ENCODE measurements around the gene CELF2. TPM values are rescaled to one million over a fixed set of nuclear protein-coding genes. Genes with fewer than 3 reads are reported as not detected.
A peak's percentile ranks its signal among the peaks of the same experiment; 100 is the strongest.

The CELF2 gene
- total RNA-seq, 1 experiment from 2014 or later: not detected

DNA sequence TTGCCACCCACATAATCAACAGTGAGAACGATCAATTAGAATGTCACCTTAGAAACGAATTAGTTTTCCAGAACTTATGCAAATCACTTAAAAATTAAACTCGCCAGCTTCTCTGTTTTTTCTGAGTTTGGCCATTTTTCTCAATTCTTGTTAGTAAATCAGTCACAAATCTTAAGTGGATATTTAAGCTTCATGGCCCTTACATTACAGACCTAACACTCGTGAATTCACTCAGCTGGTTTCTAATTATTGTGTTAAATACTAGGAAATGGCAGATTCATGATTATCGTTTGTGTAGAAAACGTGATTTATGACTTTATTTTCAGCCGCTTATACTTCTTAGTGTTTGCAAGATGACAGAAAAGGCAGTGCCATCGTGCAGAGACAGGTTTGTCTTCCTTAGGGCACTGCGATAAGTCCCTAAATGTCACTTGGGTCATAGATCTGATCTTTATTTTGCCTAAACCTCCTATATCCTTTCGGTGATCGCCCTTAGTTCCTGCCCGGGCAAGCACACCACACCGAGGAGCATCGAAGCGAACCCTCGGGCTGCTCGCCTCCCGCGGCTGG, 587 bp upstream of the CELF2 start:
- no peak overlapping the region for H3K4me3 ChIP-seq (ENCODE audit: low read depth, low read length, poor library complexity, severe bottlenecking)
- TF ChIP-seq, protein P1, sequence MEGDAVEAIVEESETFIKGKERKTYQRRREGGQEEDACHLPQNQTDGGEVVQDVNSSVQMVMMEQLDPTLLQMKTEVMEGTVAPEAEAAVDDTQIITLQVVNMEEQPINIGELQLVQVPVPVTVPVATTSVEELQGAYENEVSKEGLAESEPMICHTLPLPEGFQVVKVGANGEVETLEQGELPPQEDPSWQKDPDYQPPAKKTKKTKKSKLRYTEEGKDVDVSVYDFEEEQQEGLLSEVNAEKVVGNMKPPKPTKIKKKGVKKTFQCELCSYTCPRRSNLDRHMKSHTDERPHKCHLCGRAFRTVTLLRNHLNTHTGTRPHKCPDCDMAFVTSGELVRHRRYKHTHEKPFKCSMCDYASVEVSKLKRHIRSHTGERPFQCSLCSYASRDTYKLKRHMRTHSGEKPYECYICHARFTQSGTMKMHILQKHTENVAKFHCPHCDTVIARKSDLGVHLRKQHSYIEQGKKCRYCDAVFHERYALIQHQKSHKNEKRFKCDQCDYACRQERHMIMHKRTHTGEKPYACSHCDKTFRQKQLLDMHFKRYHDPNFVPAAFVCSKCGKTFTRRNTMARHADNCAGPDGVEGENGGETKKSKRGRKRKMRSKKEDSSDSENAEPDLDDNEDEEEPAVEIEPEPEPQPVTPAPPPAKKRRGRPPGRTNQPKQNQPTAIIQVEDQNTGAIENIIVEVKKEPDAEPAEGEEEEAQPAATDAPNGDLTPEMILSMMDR (conservative IDR thresholded peaks at IDR 0.05; ENCODE audit: low read depth, low read length): no peak
- TF ChIP-seq EZH2 (IDR thresholded peaks at IDR 0.05; ENCODE audit: borderline replicate concordance, low read depth, low read length, poor library complexity, severe bottlenecking): peak; percentile 93
- BruUV-seq (replicated peaks): no TSS peak
- no peak for DNase-seq (ENCODE audit: low spot score)
- CTCF ChIA-PET: no interaction called here
- no peaks in the 10 kb centered on the region for H3K9me3 ChIP-seq (ENCODE audit: low read depth, low read length, poor library complexity, severe bottlenecking)
- H3K36me3 ChIP-seq (ENCODE audit: insufficient read depth, low read length, poor library complexity, severe bottlenecking): no peaks in the 10 kb centered on the region
- no peaks in the 10 kb centered on the region for H3K4me1 ChIP-seq (ENCODE audit: insufficient read depth, low read length, poor library complexity, severe bottlenecking)
- POLR2A ChIA-PET (ENCODE audit: low non-redundant PET): no interaction called here
- no peak overlapping the region for H3K27ac ChIP-seq (ENCODE audit: low read depth, low read length, poor library complexity, severe bottlenecking)
- peaks cover 98% of the 10 kb centered on the region for H3K27me3 ChIP-seq (replicated peaks; ENCODE audit: insufficient read depth, low read depth, low read length, poor library complexity)
- intact Hi-C loops (cut with micrococcal nuclease; ENCODE audit: unreplicated experiment): no loop called here

DNA sequence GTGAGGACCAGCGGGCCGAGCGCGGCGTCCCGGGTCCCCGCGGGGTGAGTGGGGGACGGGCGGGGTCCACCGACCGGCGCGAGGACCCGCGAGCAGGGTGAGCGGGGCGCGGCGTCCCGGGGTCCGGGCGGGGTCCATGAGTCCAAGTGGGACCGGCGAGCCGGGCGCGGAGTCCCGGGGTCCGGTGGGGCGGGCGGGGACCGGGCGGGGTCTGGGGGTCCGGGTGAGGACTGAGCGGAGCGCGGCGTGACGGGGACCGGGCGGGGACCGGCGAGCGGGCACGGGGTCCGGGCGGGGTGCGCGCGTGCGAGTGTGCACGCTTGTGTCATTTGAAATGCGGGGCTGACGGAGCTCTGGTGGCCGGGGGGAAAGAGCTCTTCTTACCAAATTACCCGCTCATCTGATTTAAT, 765 bp downstream of the CELF2 start:
- POLR2A ChIA-PET (ENCODE audit: low non-redundant PET): no interaction called here
- peaks cover 98% of the 10 kb centered on the region for H3K27me3 ChIP-seq (replicated peaks; ENCODE audit: insufficient read depth, low read depth, low read length, poor library complexity)
- BruUV-seq (replicated peaks): no TSS peak
- H3K4me1 ChIP-seq (ENCODE audit: insufficient read depth, low read length, poor library complexity, severe bottlenecking): no peaks in the 10 kb centered on the region
- no peaks in the 10 kb centered on the region for H3K9me3 ChIP-seq (ENCODE audit: low read depth, low read length, poor library complexity, severe bottlenecking)
- no peak for DNase-seq (ENCODE audit: low spot score)
- intact Hi-C loops (cut with micrococcal nuclease; ENCODE audit: unreplicated experiment): no loop called here
- no peak overlapping the region for H3K27ac ChIP-seq (ENCODE audit: low read depth, low read length, poor library complexity, severe bottlenecking)
- H3K4me3 ChIP-seq (ENCODE audit: low read depth, low read length, poor library complexity, severe bottlenecking): no peak overlapping the region
- TF ChIP-seq EZH2 (IDR thresholded peaks at IDR 0.05; ENCODE audit: borderline replicate concordance, low read depth, low read length, poor library complexity, severe bottlenecking): peak; percentile 85
- TF ChIP-seq, protein P1 (conservative IDR thresholded peaks at IDR 0.05; ENCODE audit: low read depth, low read length): no peak
- H3K36me3 ChIP-seq (ENCODE audit: insufficient read depth, low read length, poor library complexity, severe bottlenecking): no peaks in the 10 kb centered on the region
- CTCF ChIA-PET: no interaction called here

DNA sequence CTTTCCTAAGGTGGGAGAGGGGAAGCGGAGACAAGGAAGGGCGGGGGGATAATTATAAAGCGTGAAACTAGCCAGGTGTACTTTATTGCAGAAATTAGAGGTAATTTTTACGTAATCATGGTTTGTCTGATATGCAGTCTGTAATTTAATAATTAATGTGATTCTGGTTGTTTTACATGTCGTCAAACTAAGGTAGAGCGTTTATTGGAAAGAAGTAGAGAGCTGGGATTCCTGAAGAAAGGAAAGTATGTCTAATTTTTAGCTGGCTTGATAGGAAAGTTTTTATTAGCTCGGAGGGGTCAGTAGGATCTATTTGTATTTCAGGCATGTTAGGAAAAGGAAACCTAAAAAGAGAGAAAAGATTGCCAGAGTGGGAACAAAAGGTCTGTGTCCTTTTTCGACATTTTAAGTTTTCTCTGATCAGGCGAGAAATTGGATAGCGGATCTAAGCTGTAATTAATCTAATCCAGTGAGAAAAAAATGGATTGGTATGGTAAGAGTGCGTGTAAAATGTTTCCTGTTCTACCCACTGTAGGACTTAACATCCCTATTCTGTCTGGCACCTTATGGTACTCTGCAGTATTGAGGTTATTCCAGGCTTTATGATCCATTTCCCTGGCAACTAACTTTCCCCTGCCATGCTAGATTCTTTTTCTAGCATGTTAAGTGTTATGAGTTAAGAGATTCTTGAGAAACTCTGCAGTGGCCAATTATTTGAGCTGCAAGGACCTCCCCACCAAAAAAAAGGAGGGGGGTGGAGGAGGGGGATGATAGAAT, 1.4 kb downstream of the CELF2 start:
- Histone ChIP-seq H3K4me1 (ENCODE audit: insufficient read depth, low read length, poor library complexity, severe bottlenecking) (no peaks in the 10 kb centered on the region), H3K9me3 (ENCODE audit: low read depth, low read length, poor library complexity, severe bottlenecking) (no peaks in the 10 kb centered on the region), H3K27me3 (replicated peaks; ENCODE audit: insufficient read depth, low read depth, low read length, poor library complexity) (peaks cover 98% of the 10 kb centered on the region), H3K4me3 (ENCODE audit: low read depth, low read length, poor library complexity, severe bottlenecking) (no peak overlapping the region), H3K27ac (ENCODE audit: low read depth, low read length, poor library complexity, severe bottlenecking) (no peak overlapping the region), H3K36me3 (ENCODE audit: insufficient read depth, low read length, poor library complexity, severe bottlenecking) (no peaks in the 10 kb centered on the region)
- intact Hi-C loops (cut with micrococcal nuclease; ENCODE audit: unreplicated experiment): no loop called here
- CTCF ChIA-PET: no interaction called here
- POLR2A ChIA-PET (ENCODE audit: low non-redundant PET): no interaction called here
- TF ChIP-seq EZH2 (IDR thresholded peaks at IDR 0.05; ENCODE audit: borderline replicate concordance, low read depth, low read length, poor library complexity, severe bottlenecking): peak; percentile 77
- TF ChIP-seq, protein P1 (conservative IDR thresholded peaks at IDR 0.05; ENCODE audit: low read depth, low read length): no peak
- BruUV-seq (replicated peaks): no TSS peak
- DNase-seq (ENCODE audit: low spot score): no peak
